Mesendoderm (in vitro differentiated cells): Measurements from ENCODE around the gene ZNF141.
A peak's percentile ranks its signal among the peaks of the same experiment; 100 is the strongest.

Experiments
- DNase-seq: peaks from one replicate; pipeline ENCODE4 v3.0.0; 2013
- H2AK5ac ChIP-seq: 2 replicates; pipeline ENCODE4 v1.6.1; 2013; ENCODE audit warnings: low read length, inconsistent platforms
- H2BK120ac ChIP-seq: 2 replicates; pipeline ENCODE4 v1.6.1; 2013; ENCODE audit warnings: low read depth, mild to moderate bottlenecking, low read length, moderate library complexity, mixed read lengths
- H2BK15ac ChIP-seq: replicated peaks from 2 replicates; pipeline ENCODE4 v1.6.1; 2013; ENCODE audit warnings: low read depth, mild to moderate bottlenecking, moderate library complexity
- H2BK5ac ChIP-seq: 2 replicates; pipeline ENCODE4 v1.6.1; 2013; ENCODE audit warnings: low read length, inconsistent platforms
- H3K18ac ChIP-seq: 2 replicates; pipeline ENCODE4 v1.6.1; 2013; ENCODE audit warnings: mild to moderate bottlenecking, low read length, mixed read lengths
- H3K23ac ChIP-seq: one replicate; pipeline ENCODE4 v1.6.1; 2013; ENCODE audit warnings: low read length
- H3K27ac ChIP-seq: 2 replicates; pipeline ENCODE4 v1.5.1; 2013; ENCODE audit warnings: low read depth, mild to moderate bottlenecking, inconsistent platforms, low read length, moderate library complexity
- H3K27me3 ChIP-seq: 2 replicates; pipeline ENCODE4 v1.6.1; 2013; ENCODE audit warnings: low read length, control low read depth, mild to moderate bottlenecking, inconsistent platforms; ENCODE audit not compliant: insufficient read depth, poor library complexity
- H3K36me3 ChIP-seq: 2 replicates; pipeline ENCODE4 v1.6.1; 2013; ENCODE audit warnings: low read length, inconsistent platforms; ENCODE audit not compliant: control insufficient read depth, insufficient read depth
- H3K4ac ChIP-seq: one replicate; pipeline ENCODE4 v1.6.1; 2013; ENCODE audit warnings: low read depth, mild to moderate bottlenecking, low read length, moderate library complexity
- H3K4me1 ChIP-seq: 2 replicates; pipeline ENCODE4 v1.6.1; 2013; ENCODE audit warnings: low read depth, low read length, inconsistent platforms; ENCODE audit not compliant: control insufficient read depth
- H3K4me2 ChIP-seq: 2 replicates; pipeline ENCODE4 v1.6.1; 2013; ENCODE audit warnings: low read length
- H3K4me3 ChIP-seq: 2 replicates; pipeline ENCODE4 v1.5.1; 2013; ENCODE audit warnings: mild to moderate bottlenecking, low read length
- H3K56ac ChIP-seq: one replicate; pipeline ENCODE4 v1.6.1; 2013; ENCODE audit warnings: low read length
- H3K79me1 ChIP-seq: 2 replicates; pipeline ENCODE4 v1.6.1; 2013; ENCODE audit warnings: low read length, inconsistent platforms
- H3K79me2 ChIP-seq: 2 replicates; pipeline ENCODE4 v1.6.1; 2013; ENCODE audit warnings: mild to moderate bottlenecking, low read length; ENCODE audit not compliant: control insufficient read depth, insufficient read depth
- H3K9ac ChIP-seq: 2 replicates; pipeline ENCODE4 v1.6.1; 2013; ENCODE audit warnings: low read length, inconsistent platforms
- H4K5ac ChIP-seq: one replicate; pipeline ENCODE4 v1.6.1; 2013; ENCODE audit warnings: low read length
- H4K8ac ChIP-seq: one replicate; pipeline ENCODE4 v1.6.1; 2013; ENCODE audit warnings: low read depth, mild to moderate bottlenecking, control low read depth, low read length, moderate library complexity
- WGBS: extraction: QIAGEN DNeasy Blood & Tissue Kit; methylation state at CpG from one replicate; pipeline ENCODE4 v1.1.7; 2013; ENCODE audit warnings: low lambda C conversion rate, missing lambda C conversion rate; ENCODE audit not compliant: insufficient coverage; ENCODE audit errors: extremely low coverage; 5-methylcytosine and 5-hydroxymethylcytosine counted together

The ZNF141 gene

GRCh38 chr4:340011-340410, 2.4 kb downstream of the ZNF141 start:
- peak; percentile 26 for DNase-seq
- Histone ChIP-seq H3K36me3 (peaks cover 4% of the 10 kb centered on the region), H3K18ac (no peak overlapping the region), H3K4ac (no peak overlapping the region), H3K4me3 (no peak overlapping the region), H3K4me1 (peaks cover 2% of the 10 kb centered on the region), H3K56ac (no peak overlapping the region), H3K4me2 (no peak overlapping the region), H2BK15ac (no peak overlapping the region), H3K23ac (no peak overlapping the region), H4K8ac (no peak overlapping the region), H3K79me1 (peaks cover 15% of the 10 kb centered on the region), H2AK5ac (no peak overlapping the region), H3K9ac (no peak overlapping the region), H3K79me2 (peaks cover 45% of the 10 kb centered on the region), H2BK120ac (no peak overlapping the region), H3K27ac (no peak overlapping the region), H3K27me3 (no peaks in the 10 kb centered on the region), H2BK5ac (no peak overlapping the region), H4K5ac (no peak overlapping the region)
- no CpG with 5 or more reads among the region's 4 CpGs for WGBS

GRCh38 chr4:373062-373839, 35.6 kb downstream of the ZNF141 start:
- Histone ChIP-seq H2BK15ac (no peak overlapping the region), H2AK5ac (no peak overlapping the region), H3K79me1 (no peaks in the 10 kb centered on the region), H3K36me3 (peaks cover 6% of the 10 kb centered on the region), H4K8ac (no peak overlapping the region), H3K4me2 (no peak overlapping the region), H3K27me3 (no peaks in the 10 kb centered on the region), H3K18ac (no peak overlapping the region), H3K4me1 (no peaks in the 10 kb centered on the region), H3K23ac (no peak overlapping the region), H4K5ac (no peak overlapping the region), H3K79me2 (no peaks in the 10 kb centered on the region), H3K9ac (no peak overlapping the region), H3K56ac (no peak overlapping the region), H2BK120ac (no peak overlapping the region), H2BK5ac (no peak overlapping the region), H3K4me3 (peak overlapping the region; percentile 36), H3K27ac (no peak overlapping the region), H3K4ac (no peak overlapping the region)
- DNase-seq = no peak
- WGBS = no CpG with 5 or more reads among the region's 7 CpGs

GRCh38 chr4:374298-375160, 36.9 kb downstream of the ZNF141 start:
- Histone ChIP-seq H3K27me3 (no peaks in the 10 kb centered on the region), H3K9ac (no peak overlapping the region), H3K4me1 (no peaks in the 10 kb centered on the region), H3K36me3 (peaks cover 6% of the 10 kb centered on the region), H3K4me2 (no peak overlapping the region), H3K56ac (no peak overlapping the region), H3K79me1 (no peaks in the 10 kb centered on the region), H4K8ac (no peak overlapping the region), H3K4ac (no peak overlapping the region), H2BK5ac (no peak overlapping the region), H4K5ac (no peak overlapping the region), H3K18ac (no peak overlapping the region), H3K23ac (no peak overlapping the region), H3K79me2 (no peaks in the 10 kb centered on the region), H3K4me3 (peak overlapping the region; percentile 8), H2BK120ac (no peak overlapping the region), H2AK5ac (no peak overlapping the region), H2BK15ac (no peak overlapping the region), H3K27ac (no peak overlapping the region)
- DNase-seq = no peak
- WGBS = no CpG with 5 or more reads among the region's 6 CpGs

- Histone ChIP-seq H3K56ac (no peak overlapping the region), H3K4ac (no peak overlapping the region), H2BK120ac (no peak overlapping the region), H3K36me3 (no peaks in the 10 kb centered on the region), H2BK5ac (no peak overlapping the region), H3K18ac (no peak overlapping the region), H3K79me2 (no peaks in the 10 kb centered on the region), H3K4me1 (no peaks in the 10 kb centered on the region), H4K5ac (no peak overlapping the region), H3K4me3 (no peak overlapping the region), H3K27ac (no peak overlapping the region), H3K79me1 (no peaks in the 10 kb centered on the region), H3K4me2 (no peak overlapping the region), H3K23ac (no peak overlapping the region), H3K9ac (no peak overlapping the region), H4K8ac (no peak overlapping the region), H2AK5ac (no peak overlapping the region), H2BK15ac (no peak overlapping the region), H3K27me3 (no peaks in the 10 kb centered on the region)
- WGBS = no CpG with 5 or more reads among the region's 10 CpGs
- no peak for DNase-seq
These were observed 46.8 kb downstream of the ZNF141 start for GRCh38 chr4:384311-385010.

- H3K4me1 ChIP-seq = no peaks in the 10 kb centered on the region
- WGBS = no CpG with 5 or more reads among the region's 46 CpGs
- no peak overlapping the region for H3K4me2 ChIP-seq
- no peak overlapping the region for H2BK120ac ChIP-seq
- H3K4me3 ChIP-seq = no peak overlapping the region
- no peaks in the 10 kb centered on the region for H3K79me1 ChIP-seq
- no peaks in the 10 kb centered on the region for H3K36me3 ChIP-seq
- H2BK15ac ChIP-seq = no peak overlapping the region
- H4K5ac ChIP-seq = no peak overlapping the region
- H3K9ac ChIP-seq = no peak overlapping the region
- no peak overlapping the region for H3K18ac ChIP-seq
- H3K27ac ChIP-seq = no peak overlapping the region
- H2AK5ac ChIP-seq = no peak overlapping the region
- H3K23ac ChIP-seq = no peak overlapping the region
- no peaks in the 10 kb centered on the region for H3K27me3 ChIP-seq
- H3K79me2 ChIP-seq = no peaks in the 10 kb centered on the region
- H2BK5ac ChIP-seq = no peak overlapping the region
- H4K8ac ChIP-seq = no peak overlapping the region
- no peak for DNase-seq
- H3K4ac ChIP-seq = no peak overlapping the region
- no peak overlapping the region for H3K56ac ChIP-seq
These were observed 48.5 kb downstream of the ZNF141 start for GRCh38 chr4:385934-386707.
